Osteoblast (primary cell): ENCODE data around the gene CAVIN1. TPM values are rescaled to one million over a fixed set of nuclear protein-coding genes. Genes with fewer than 3 reads are reported as not detected.
A peak's percentile ranks its signal among the peaks of the same experiment; 100 is the strongest.

Experiments
- DNase-seq: peaks from one replicate; pipeline ENCODE4 v3.0.0; 2011; ENCODE audit warnings: low spot score, mixed read lengths; ENCODE audit not compliant: insufficient read length; ENCODE audit errors: missing footprints
- H2AFZ ChIP-seq: 2 replicates; pipeline ENCODE4 v1.6.0; 2011; ENCODE audit warnings: mild to moderate bottlenecking, low read length
- H3K27ac ChIP-seq: 2 replicates; pipeline ENCODE4 v1.5.1; 2011; ENCODE audit warnings: mild to moderate bottlenecking, low read depth, low read length, moderate library complexity
- H3K27me3 ChIP-seq: 2 replicates; pipeline ENCODE4 v1.6.0; 2012; ENCODE audit warnings: mild to moderate bottlenecking, control low read depth, inconsistent platforms, low read length, moderate library complexity; ENCODE audit not compliant: insufficient read depth
- H3K36me3 ChIP-seq: 2 replicates; pipeline ENCODE4 v1.5.1; 2011; ENCODE audit warnings: mild to moderate bottlenecking, low read length, control low read depth, moderate library complexity; ENCODE audit not compliant: insufficient read depth
- H3K4me1 ChIP-seq: 2 replicates; pipeline ENCODE4 v1.5.1; 2011; ENCODE audit warnings: mild to moderate bottlenecking, low read length, control low read depth, moderate library complexity; ENCODE audit not compliant: insufficient read depth
- H3K4me2 ChIP-seq: 2 replicates; pipeline ENCODE4 v1.6.0; 2011; ENCODE audit warnings: mild to moderate bottlenecking, low read length; ENCODE audit not compliant: insufficient read depth
- H3K4me3 ChIP-seq: fragments of 200-600 bp; sonication (generic); 3 replicates; pipeline ENCODE4 v1.5.1; 2012; ENCODE audit warnings: mild to moderate bottlenecking, low read length, inconsistent platforms; ENCODE audit not compliant: insufficient read depth
- H3K79me2 ChIP-seq: 2 replicates; pipeline ENCODE4 v1.6.0; 2012; ENCODE audit warnings: mild to moderate bottlenecking, low read length, control low read depth, inconsistent platforms; ENCODE audit not compliant: insufficient read depth
- H3K9me3 ChIP-seq: 2 replicates; pipeline ENCODE4 v1.5.1; 2011; ENCODE audit warnings: low read depth, low read length, control low read depth
- H4K20me1 ChIP-seq: 2 replicates; pipeline ENCODE4 v1.6.0; 2012; ENCODE audit warnings: mild to moderate bottlenecking, low read length, control low read depth; ENCODE audit not compliant: insufficient read depth
- small RNA-seq: library from RNA; depleted of rRNA; stranded (forward); fragments of <200 nt; gene quantifications from one replicate; pipeline ENCODE3, GENCODE V24; 2012
- total RNA-seq: library from RNA; depleted of rRNA; stranded (reverse); fragments of >200 nt; gene quantifications from 2 replicates; pipeline ENCODE4 v1.2.3, GENCODE V29; 2012
- TF ChIP-seq, protein P1 (sequence below): IDR thresholded peaks from 2 replicates; pipeline ENCODE4 v1.5.1; 2011; ENCODE audit warnings: mild to moderate bottlenecking, low read depth, low read length, moderate library complexity; ENCODE audit errors: extremely low read depth

CAVIN1 gene
- total RNA-seq, 1 donor: 988 TPM

DNA sequence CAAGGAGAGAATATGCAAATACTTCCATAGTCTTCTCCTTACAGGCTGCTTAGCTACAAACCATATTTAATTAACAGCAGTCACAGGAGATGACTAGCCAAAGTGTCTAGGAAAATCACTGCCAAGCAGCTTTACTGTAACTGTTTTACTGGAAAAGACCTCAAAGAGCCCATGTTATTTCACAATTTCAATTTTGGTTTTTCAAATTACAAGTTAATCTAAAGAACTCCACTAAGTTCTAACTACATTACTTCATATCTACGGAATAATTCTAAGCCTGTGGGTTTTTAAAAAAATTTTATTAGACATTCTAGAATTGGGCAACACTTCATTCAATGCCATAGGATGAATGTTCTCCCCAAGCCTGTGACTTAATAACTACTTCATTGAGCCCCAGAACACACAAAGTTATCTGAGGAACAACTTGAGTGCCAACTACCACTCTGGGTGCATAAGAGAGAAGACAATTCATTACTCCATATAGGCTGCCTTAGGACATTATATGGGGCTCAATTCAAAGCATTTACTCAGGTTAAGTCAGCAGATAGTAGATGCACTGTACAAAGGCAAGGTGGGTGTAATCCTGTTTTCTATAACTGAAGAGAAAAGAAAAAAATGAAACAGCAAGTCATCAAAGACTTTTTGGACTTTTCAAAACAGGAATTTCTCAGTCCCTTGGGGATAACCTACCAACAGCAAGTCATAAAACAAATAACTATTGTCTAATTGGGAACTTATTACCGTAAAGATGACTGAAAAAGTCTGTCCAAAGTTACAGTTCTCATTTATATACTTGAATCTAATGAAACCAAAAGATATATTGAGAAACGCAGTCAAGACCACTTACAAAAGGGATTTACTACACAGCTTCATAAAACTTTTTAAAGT lies 67.9 kb downstream of the CAVIN1 start:
- DNase-seq: no peak
- Histone ChIP-seq H3K27ac (peak overlapping the region; percentile 78), H2AFZ (no peak overlapping the region), H3K4me2 (peak overlapping the region; percentile 53), H3K79me2 (peaks cover 82% of the 10 kb centered on the region), H3K36me3 (peaks cover 4% of the 10 kb centered on the region), H3K27me3 (no peaks in the 10 kb centered on the region), H4K20me1 (peaks cover 39% of the 10 kb centered on the region), H3K4me3 (peak overlapping the region; percentile 8), H3K4me1 (peaks cover 24% of the 10 kb centered on the region), H3K9me3 (no peaks in the 10 kb centered on the region)
- TF ChIP-seq, protein P1, sequence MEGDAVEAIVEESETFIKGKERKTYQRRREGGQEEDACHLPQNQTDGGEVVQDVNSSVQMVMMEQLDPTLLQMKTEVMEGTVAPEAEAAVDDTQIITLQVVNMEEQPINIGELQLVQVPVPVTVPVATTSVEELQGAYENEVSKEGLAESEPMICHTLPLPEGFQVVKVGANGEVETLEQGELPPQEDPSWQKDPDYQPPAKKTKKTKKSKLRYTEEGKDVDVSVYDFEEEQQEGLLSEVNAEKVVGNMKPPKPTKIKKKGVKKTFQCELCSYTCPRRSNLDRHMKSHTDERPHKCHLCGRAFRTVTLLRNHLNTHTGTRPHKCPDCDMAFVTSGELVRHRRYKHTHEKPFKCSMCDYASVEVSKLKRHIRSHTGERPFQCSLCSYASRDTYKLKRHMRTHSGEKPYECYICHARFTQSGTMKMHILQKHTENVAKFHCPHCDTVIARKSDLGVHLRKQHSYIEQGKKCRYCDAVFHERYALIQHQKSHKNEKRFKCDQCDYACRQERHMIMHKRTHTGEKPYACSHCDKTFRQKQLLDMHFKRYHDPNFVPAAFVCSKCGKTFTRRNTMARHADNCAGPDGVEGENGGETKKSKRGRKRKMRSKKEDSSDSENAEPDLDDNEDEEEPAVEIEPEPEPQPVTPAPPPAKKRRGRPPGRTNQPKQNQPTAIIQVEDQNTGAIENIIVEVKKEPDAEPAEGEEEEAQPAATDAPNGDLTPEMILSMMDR: no peak

Small RNA genes lying within 50 kb of the gene (small RNA-seq; reads per million reads assigned to genes)
- gene RNU7-97P: not detected

Other genes starting within 250 kb of the CAVIN1 start
- gene KCNH4, start 242.1 kb downstream of the CAVIN1 start, total RNA-seq: not detected in 2 replicates
- gene HCRT, start 237.8 kb downstream of the CAVIN1 start, total RNA-seq: not detected in 2 replicates
- 26.8 and 31.8 TPM in 2 replicates for gene GHDC, start 228.8 kb downstream of the CAVIN1 start, total RNA-seq
- 22.8 and 23.6 TPM in 2 replicates for gene STAT5B, start 146.9 kb downstream of the CAVIN1 start, total RNA-seq
- gene STAT5A, start 134.8 kb downstream of the CAVIN1 start, total RNA-seq: 35.5 and 38.6 TPM in 2 replicates
- 197 and 206 TPM in 2 replicates for gene STAT3, start 34.8 kb downstream of the CAVIN1 start, total RNA-seq
- 52.5 and 53.9 TPM in 2 replicates for gene ATP6V0A1, start 35.6 kb upstream of the CAVIN1 start, total RNA-seq
- gene NAGLU, start 113.0 kb upstream of the CAVIN1 start, total RNA-seq: 91.6 and 99.0 TPM in 2 replicates
- gene HSD17B1, start 129.7 kb upstream of the CAVIN1 start, total RNA-seq: 1.1 and 1.5 TPM in 2 replicates
- gene COASY, start 138.9 kb upstream of the CAVIN1 start, total RNA-seq: 13.0 and 13.4 TPM in 2 replicates
- gene MLX, start 143.8 kb upstream of the CAVIN1 start, total RNA-seq: 43.4 and 44.8 TPM in 2 replicates
- gene PSMC3IP, start 154.5 kb upstream of the CAVIN1 start, total RNA-seq: 1.8 TPM in 2 replicates
- gene RETREG3, start 186.1 kb upstream of the CAVIN1 start, total RNA-seq: 81.0 and 90.1 TPM in 2 replicates
- 19.2 and 20.3 TPM in 2 replicates for gene TUBG1, start 186.4 kb upstream of the CAVIN1 start, total RNA-seq
- 13.8 TPM in 2 replicates for gene TUBG2, start 236.0 kb upstream of the CAVIN1 start, total RNA-seq